Fibroblast of skin of scalp (primary cell): ENCODE data around the gene APPL2.

Experiments
- DNase-seq: peaks from one replicate; pipeline ENCODE4 v3.0.0-alpha.2; 2013

APPL2 gene

DNA sequence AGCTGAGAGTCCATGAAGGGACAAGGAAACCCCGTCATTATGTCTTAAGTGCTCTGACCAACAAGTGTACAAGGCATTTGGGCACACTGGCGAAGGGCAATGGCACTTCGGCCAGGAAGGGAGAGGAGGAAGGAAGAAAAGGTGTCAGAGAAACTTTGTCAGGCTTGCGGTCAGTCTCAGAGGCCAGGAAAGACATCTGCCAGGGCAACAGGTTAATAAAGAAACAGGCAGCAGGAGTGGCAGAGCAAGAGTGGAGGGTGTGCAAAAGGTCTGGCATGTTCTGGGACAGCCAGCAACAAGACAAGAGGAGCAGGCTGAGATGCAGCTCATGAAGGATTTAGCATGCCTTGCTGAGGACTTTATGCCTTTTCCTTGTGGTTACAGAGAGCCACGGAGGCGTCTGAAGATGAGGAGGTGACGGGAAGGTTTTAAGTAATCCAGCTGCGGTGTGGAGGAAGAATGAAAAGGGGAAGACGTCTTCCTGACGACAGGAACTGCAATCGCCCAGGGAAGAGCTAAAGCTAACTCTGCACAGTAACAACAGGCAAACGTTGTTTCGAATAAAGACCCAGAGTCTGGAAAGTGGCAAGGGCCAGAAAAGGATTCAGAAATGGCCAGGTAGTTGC is 13.1 kb downstream of the APPL2 start:
- no peak for DNase-seq

DNA sequence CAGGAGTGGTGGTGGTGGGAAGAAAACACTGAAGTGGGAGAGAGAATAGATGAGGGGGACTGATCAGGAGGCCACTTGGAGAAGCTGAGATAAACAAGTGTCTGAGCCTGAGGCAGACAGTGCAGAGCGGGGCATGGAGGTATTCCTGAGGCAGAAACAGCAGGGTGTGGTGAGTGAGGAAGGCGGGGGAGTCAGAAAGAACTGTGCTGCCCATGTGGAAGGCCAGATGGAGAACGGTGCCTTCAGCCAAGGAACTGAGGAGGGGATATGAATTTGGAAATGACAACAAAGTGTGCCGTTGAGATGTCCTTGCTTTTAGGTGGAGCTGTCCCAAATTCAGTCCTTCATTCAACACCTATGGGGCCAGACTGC is 13.7 kb downstream of the APPL2 start:
- no peak for DNase-seq

DNA sequence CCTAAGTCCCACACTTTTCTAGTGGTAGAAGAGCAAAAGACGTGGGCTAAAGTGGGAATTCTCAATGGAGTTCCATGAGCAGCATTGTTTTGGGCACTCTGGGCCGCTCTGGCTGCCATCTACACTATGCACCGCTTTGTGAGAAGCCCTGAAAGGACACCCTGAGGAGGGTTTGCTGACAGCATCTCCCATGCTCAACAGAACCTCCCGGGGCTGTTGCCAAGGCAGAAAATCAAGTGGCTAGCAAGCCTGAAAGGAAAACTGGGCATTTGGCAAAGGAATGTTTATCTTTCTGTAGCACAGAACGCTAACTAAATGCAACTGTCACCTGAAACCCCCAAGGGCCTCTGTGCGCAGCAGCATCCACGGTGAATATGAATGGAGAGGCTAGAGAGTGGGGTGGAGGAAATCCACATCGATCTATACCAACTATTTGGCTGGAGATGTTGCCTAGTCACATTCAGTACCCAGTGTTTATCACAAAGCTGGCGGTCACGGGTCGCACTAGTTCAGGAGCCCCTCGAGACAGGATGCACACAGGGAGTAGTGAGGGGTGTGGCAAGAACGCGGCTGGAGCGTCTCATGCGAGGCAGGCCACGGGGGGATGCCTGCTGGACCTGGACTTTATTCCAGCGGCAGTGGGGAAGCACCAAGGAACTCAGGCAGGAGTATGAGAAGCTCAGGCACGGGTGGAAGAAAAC is 14.2 kb downstream of the APPL2 start:
- no peak for DNase-seq

DNA sequence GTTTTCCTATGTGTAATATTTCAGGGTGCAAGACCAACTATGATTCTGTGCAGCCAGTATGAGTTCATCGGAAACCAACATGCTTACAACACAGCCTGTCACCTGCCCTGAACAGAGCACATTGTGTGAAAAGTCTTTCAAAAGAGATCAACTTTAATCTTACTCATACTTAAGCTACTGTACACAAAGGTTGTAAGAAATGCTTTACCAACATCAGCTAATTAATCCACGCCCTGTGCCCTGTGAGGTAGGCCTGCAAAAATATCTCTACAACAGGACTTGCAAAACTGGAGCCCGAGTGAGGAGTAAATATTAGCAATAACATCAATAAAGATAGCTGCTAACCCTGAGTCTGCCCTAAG is 15.1 kb downstream of the APPL2 start:
- no peak for DNase-seq

DNA sequence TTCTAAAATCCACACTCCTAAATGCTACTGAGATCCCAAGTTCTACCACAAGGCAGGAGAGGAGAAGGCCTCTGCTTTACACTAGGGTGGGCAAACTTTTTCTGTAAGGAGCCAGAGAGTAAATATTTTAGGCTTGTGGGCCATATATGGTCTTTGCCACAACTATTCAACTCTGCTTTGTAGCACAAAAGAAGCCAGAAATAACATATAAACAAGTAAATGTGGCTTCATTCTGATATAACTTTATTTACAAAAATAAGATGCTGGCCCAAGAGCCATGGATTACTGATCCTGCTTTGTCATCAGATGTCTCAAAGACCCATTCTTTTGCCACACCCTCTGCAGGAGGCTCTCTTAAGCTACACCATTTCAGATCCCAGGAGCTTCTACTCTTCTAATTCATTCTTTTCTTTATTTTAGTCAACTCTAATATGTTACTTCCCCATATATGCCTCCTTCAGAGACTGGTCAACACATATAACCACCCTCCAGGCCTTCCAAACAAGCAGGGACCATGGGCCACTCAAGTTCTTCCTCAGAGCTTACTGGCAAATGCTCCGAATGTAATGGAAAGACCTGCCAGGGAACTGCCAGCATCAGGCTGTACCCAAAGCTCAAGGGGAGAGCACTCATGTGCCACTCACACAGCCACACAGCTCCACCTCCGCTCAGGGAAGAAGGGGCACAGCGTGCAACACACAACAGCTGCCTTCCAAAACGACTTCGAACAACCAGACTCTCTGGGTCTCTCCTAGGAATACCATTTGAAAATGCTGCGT is 15.6 kb downstream of the APPL2 start:
- no peak for DNase-seq

DNA sequence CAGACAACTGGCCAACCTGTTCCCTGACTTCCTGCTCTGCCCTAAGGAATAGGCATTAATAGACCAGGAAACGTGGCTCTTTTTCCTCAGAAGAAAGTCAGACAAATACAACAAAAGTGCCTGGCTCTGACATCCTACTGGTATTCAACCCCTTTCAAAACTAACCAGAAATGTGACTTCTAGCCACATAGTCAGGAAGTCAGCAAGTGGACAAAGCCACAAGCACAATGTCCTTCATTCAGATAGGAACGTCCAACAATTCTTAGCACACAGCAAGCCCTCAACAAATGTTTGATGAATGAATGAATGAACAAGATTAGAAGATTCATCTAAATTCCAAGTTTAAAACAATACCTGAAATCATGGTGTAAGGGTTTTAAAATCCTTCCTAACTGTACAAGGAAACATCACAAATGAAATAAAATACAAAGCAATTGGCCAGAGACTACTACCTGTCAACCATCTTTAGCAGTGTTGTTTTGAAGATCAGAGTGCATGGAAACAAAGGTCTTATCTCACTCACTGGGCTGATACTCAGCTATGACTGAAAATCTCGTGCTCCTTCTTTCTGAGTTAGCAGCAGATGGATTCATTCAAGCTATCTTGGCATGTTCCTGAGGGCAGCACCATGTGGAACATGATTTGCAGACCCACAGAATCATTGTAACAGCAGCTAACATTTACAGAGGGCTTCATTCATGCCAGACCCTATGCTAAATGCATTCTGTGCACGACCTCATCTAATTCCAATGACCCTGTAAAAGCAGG is 16.5 kb downstream of the APPL2 start:
- DNase-seq = no peak

DNA sequence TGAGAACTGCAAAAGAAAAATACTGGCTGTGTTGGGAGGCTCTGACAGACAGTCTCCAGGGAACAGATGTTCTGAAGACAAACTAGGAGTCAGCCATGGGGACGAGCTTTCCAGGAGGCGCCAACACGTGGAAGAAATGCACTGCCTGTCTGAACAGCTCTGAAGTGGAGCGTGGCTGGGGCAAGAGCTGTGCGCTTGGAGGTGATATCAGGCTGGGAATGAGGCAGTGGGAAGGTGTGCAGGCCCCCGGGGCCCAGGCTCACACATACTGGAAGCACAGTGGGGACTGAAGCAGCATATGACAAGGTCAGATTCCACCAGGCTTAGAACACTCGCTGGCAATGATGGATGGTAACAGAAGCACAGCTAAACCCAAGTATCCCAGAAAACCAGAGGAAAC is 17.5 kb downstream of the APPL2 start:
- DNase-seq = peak; percentile 57

DNA sequence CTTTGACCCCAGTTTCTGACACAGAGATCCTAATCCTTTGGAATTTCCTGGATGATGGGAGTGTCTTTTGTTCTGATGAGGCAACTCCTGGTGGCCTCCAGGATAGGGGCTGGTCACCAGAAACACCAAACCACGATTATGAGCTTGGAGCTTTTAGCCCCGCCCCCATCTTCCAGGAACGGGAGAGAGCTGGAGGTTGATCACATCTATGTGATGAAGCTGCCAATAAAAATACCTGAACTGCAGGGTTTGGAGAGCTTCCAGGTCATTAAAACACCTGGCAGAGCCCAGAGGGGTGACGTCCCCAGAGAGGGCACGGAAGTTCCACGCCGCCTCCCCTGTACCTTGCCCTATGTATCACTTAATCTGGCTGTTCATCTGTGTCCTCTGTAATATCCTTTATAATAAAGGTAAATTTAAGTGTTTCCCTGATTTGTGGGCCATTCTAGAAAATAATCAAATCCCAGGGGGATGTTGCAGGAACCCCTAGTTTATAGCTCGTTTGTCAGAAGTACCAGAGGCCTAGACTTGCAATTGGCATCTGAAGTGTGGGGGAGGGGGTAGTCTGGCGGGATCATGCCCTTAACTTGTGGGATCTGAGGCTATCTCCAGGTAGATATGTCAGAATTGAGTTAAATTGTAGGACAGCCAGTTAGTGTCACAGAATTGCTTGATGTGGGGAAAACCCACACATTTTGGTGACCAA is 21.2 kb downstream of the APPL2 start:
- peak; percentile 63 for DNase-seq

DNA sequence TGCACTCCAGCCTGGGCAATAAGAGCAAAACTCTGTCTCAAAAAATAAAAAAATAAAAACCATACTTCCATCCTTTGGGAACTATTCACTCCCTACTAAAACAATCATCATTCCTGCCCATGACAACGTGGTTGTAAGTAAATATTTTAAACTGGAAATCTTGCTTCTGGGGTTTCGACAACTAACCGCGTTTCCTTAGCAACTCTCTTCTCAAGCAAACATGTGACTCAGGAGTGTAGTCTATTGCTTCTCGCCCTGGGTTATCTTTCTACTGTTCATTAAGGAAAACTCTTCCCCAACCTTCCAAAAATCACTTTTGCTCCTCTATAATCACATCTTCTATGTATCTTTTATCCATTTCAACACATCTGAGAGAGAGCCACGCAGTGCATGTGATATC is 21.8 kb downstream of the APPL2 start:
- DNase-seq = peak; percentile 74

DNA sequence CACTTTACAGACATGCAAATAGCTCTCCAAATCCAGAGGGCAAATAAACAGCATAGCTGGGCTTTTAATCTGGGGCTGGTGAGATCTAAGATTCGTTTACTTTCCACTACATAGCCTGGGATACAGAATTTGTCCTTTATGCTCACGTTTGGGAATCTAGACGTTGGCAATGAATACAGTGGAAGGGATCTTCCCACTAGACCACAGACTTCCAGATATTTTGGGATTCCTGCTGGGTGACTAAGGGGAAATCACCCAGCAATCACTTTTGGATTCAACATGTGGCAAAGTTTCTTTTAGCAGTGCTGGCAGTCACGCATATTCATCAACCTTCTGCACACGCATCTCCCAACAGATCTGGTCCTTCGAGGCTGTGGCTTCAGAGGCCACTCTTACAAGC is 23.5 kb downstream of the APPL2 start:
- peak; percentile 92 for DNase-seq

DNA sequence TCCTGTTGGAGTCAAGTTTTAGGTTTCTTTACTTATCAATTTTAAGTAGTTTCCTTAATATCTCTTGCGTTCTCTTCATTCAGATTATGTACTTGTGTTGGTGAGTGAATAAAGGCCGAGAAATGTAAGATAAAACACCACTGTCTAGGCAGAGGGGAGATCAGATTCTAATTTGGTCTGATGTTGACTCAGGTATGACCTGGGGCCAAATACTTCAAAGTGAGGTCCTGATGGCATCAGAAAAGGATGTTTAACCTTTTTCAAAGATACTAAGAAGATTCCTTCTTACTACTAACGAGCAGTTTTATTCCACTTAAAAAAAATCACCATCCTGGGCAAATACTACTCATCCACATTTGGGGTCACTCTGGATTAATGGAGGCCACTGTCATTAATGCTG is 26.9 kb downstream of the APPL2 start:
- DNase-seq = no peak

DNA sequence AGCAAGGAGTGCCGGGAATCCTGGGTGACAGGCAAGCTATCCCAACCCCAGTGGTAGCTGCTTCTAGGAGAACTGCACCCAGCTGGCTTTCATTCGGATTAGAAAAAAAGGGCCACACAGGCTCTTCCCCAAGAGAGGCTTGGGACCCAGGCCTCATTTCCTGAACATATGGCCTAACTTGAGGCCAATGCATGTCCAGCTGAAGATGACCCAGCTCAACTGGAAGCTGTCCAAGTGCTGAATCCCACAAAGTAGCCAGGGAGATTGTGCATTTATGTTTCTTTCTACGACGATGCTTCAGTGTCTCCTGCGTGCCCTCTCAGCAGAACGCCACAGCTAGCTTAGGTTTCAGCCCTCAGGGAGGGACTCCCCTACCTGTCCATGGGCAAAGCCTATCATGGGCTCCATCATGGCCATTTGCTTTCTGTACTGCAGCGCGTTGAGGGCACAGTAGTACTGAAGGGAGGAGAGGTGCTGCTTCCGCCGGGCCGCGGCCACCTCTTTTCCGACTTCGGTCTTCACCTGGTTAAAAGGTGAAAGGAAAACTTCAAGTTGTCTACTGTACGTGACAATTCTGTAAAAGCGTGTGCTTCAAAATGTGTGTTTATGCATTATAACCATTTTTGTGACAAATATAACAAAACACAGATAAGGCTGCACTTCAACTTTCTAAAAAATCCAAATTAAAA is 29.1 kb downstream of the APPL2 start:
- DNase-seq = no peak

DNA sequence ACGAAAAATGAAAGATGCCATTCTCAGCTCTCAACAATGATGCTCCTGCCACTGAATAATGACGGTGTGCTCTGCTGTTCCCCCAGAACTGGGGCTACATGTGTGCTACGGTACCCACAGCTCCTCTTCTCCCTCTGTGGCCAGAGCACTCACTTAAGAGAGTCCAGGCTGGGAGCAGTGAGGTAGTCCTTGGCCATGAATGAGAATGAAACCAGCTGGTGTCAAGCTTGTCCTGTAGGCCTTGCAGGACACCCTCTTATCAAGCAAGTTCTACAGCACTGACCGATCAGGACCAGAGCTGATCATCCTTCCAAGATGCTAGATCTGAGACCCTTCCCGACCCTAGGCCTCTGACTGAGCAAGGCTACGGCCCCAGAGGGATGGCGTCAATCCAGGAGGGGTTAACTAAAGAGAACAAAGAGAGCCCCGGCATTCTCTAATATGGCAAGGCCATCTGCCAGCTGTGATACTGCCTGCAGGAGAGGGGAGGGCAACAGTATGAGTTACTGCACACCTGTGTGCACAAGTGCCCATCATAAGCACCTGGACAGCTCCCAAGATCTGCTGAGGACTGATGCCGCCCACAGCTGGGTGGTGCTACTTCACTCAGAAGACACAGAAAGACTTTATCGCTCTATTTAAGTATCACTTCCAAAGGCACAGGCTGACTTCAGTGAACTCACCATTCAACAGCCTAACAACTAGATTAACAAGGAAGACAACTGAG is 30.5 kb downstream of the APPL2 start:
- DNase-seq = no peak

DNA sequence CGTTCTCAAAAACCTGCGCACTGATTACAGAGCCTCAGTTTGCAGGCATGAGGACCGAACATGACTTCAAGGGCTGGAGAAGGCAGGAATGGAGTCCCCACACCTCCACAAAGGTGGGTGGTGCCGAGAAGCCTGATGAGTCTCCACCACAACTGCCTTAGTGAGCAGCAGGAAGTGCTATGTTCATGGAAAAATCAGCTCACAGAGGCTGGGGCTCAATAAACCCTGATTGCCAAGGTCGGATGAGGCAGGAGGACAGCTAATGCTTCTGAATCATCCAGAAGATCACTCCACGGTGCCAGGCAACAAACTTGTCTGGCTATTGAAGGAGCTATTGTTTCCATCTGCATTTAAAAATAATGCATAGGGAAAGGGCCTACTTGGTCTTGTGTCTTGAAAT is 31.1 kb downstream of the APPL2 start:
- peak; percentile 52 for DNase-seq

DNA sequence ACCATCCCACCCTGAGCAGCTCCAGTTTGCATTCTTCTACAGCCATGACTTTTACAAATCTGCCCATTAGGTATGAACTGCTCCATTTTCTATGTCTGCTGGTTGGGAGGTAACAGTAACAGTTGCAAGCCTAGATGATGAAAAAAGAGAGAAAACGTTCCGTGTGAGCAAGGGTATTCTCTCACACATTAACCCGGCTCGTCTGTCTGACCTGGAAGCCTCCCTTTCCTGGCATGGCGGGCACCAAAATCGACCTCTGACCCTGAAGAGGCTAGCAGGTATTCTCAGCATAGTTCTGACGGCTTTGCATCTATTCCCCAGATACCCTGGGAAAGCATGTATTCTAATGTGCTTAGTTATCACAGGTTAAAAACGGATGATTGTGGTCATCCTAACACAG is 31.8 kb downstream of the APPL2 start:
- DNase-seq = no peak

DNA sequence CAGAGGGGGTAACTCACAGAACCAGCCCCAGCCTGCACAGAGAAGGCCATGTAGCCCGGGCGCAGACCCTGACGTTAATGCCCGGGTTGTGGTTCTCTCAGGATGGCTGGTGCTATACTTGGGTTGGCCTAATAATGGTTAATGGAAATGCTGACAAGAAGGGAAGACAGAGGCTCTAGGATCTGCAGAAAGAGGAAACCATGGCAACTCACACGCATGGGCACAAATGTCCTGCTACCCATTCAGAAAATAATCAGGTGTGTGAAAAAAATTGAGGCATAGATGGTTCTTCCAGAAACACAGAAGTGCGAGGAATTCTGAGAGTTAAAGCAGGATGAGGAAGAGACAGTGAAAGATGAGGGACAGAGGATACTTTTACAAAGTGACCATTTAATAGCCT is 33.8 kb downstream of the APPL2 start:
- no peak for DNase-seq

DNA sequence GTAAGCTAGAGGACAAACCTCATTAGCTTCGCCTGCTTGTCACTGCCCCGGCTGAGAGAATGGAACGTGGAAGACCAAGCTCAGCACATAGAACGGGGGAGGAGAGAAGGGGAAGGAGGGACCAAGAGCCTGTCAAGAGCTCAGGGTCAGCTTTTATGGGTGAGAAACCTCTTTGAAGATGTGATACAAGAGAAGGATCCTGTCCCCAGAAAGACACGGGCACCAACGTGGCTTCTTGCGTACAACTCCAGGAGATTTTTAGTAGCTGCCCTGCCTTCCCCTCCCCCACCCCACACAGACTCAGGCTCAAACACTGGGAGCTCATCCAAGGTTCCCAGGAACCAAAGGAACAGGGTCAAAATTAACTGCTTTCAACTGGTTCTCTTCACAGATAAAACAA is 34.7 kb downstream of the APPL2 start:
- no peak for DNase-seq

DNA sequence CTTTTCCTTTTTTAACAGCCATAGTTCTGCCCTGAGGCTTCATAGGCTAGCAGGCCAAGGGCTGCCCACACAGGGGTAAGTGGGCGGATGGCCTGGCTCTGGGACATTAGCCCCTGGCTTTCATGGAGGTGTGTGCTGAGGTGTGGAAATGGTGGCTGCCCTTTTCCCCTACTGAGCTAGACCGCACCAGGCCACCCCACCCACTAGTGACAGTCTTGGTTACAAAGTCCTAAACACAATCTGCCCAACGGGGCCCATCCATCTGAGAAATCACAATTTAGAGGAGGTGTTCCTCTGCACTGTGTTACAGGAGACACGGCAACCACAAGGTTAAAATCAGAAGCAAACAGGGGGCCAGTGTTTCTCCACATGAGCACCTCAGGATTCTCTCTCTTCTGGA is 35.6 kb downstream of the APPL2 start:
- DNase-seq = no peak

DNA sequence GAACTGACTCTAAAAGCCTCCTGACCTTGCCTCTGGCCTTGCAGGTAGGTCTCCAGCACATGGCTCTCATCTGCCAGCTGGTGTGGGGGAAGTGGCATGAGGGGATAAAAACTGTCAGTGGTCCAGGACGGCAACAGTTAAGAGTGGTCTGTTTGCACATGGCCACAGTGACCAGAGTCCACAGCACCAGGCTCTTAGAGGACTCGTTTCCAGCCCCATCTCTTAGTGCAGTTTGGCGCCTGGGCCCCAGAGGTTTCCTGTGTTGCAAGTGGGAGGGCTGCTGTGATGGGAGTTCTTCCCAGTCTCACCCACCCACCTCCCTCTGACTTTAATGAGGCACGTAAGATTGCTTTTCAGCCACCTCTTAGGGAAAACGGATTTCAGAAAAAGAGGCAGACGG is 37.0 kb downstream of the APPL2 start:
- no peak for DNase-seq

DNA sequence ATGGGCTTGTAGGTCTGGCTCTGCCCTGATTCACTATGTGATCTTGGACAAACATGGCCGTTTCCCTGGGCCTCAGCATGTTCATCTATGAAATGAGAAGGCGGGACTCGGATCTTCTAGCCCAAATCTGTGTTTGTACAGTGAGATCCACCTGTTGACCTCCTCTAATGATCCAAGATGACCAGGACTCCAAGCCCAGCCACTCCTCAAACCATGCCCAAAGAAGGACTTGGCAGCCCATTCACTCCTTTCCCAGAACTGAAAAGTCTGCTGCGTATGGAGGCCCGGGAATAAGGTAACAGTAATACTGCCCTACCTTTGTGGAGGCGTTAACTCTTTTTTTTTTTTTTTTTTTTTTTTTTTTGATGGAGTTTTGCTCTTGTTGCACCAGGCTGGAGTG is 39.9 kb downstream of the APPL2 start:
- DNase-seq = no peak

DNA sequence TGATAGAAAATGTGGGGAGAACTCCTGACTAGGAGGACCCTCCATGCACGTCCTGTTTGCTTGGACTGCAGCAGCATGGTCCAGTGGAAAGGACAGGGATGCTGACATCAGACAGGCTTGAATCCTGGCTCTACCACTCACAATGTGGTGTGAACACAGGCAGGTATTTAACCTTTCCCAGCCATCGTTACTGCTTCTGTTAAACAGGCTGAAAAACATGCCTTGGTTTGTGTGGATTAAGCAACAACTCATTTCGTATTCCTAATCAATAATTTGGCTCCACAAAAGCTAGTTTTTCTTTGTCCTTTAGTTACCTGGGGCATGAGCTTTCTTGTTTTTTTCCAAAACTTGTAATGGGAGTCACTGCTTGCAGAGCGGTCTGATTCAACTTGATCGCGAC is 41.0 kb downstream of the APPL2 start:
- DNase-seq = no peak
